MM.1S (cell line): ENCODE results near the gene UBA7.

Source experiments
- EZH2 ChIP-seq: fragments of 300-600 bp; sonication (generic); optimal IDR thresholded peaks from 2 replicates; pipeline ENCODE3; 2017; ENCODE audit warnings: low read depth, mild to moderate bottlenecking, antibody characterized with exemption, low read length, mixed read lengths
- EZH2phosphoT487 ChIP-seq: fragments of 300-600 bp; sonication (generic); IDR thresholded peaks from 2 replicates; pipeline ENCODE4 v1.6.1; 2018; ENCODE audit warnings: antibody characterized with exemption, low read length
- TF ChIP-seq, protein P1 (sequence below): fragments of 300-600 bp; sonication (generic); IDR thresholded peaks from 2 replicates; pipeline ENCODE4 v1.5.1; 2016; ENCODE audit warnings: antibody characterized with exemption, low read length, mixed read lengths

DNA sequence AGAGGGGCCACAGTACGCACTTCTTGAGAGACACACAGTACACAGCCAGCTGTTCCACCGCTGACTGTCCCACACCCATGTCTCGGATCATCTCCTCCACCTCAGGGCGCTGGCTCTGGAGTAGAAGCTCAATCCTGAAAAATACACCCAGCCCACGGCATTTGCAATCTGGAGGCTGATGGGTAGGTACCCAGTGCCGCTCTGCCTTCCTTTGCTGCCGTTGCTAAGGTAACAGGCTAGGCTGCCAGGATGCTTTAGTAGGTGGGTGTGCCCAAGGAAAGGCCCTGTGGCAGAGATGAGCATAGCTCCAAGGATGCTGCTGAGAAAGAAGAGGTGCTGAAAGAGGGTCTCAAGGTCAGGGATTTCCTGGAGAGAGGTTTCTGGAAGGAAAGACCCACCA, 28.1 kb upstream of the UBA7 start:
- TF ChIP-seq, protein P1, sequence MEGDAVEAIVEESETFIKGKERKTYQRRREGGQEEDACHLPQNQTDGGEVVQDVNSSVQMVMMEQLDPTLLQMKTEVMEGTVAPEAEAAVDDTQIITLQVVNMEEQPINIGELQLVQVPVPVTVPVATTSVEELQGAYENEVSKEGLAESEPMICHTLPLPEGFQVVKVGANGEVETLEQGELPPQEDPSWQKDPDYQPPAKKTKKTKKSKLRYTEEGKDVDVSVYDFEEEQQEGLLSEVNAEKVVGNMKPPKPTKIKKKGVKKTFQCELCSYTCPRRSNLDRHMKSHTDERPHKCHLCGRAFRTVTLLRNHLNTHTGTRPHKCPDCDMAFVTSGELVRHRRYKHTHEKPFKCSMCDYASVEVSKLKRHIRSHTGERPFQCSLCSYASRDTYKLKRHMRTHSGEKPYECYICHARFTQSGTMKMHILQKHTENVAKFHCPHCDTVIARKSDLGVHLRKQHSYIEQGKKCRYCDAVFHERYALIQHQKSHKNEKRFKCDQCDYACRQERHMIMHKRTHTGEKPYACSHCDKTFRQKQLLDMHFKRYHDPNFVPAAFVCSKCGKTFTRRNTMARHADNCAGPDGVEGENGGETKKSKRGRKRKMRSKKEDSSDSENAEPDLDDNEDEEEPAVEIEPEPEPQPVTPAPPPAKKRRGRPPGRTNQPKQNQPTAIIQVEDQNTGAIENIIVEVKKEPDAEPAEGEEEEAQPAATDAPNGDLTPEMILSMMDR, result no peak
- no peak for TF ChIP-seq EZH2
- no peak for TF ChIP-seq EZH2phosphoT487
